BE2C (cell line): ENCODE results near the gene OR52H1.

ENCODE experiments used
- DNase-seq: peaks from one replicate; pipeline ENCODE4 v3.0.0-alpha.2; 2020
- H3K27me3 ChIP-seq: fragments of 250-450 bp; sonication (Bioruptor Pico); 2 replicates; pipeline ENCODE4 v1.5.1; 2020; ENCODE audit warnings: mild to moderate bottlenecking
- H3K36me3 ChIP-seq: fragments of 250-450 bp; sonication (Bioruptor Pico); 2 replicates; pipeline ENCODE4 v1.5.1; 2020; ENCODE audit warnings: mild to moderate bottlenecking
- H3K4me1 ChIP-seq: fragments of 250-450 bp; sonication (Bioruptor Pico); 2 replicates; pipeline ENCODE4 v1.5.1; 2020
- H3K4me3 ChIP-seq: 2 replicates; pipeline ENCODE4 v1.5.1; 2011; ENCODE audit warnings: low read depth, low read length
- H3K9me3 ChIP-seq: fragments of 250-450 bp; sonication (Bioruptor Pico); 2 replicates; pipeline ENCODE4 v1.5.1; 2020
- CTCF ChIP-seq: IDR thresholded peaks from 2 replicates; pipeline ENCODE4 v1.5.1; 2012; ENCODE audit warnings: mild to moderate bottlenecking, low read depth, low read length

OR52H1 gene

GRCh38 chr11:5557751-5558150 lies 9.4 kb upstream of the OR52H1 start:
- no peak overlapping the region for H3K4me3 ChIP-seq
- no peaks in the 10 kb centered on the region for H3K9me3 ChIP-seq
- no peaks in the 10 kb centered on the region for H3K27me3 ChIP-seq
- no peaks in the 10 kb centered on the region for H3K4me1 ChIP-seq
- DNase-seq, result no peak
- no peak for TF ChIP-seq CTCF
- no peaks in the 10 kb centered on the region for H3K36me3 ChIP-seq

- no peak for DNase-seq
- Histone ChIP-seq H3K9me3 (no peaks in the 10 kb centered on the region), H3K4me3 (no peak overlapping the region), H3K36me3 (no peaks in the 10 kb centered on the region), H3K27me3 (no peaks in the 10 kb centered on the region), H3K4me1 (no peaks in the 10 kb centered on the region)
- no peak for TF ChIP-seq CTCF
These were observed 8.4 kb upstream of the OR52H1 start for GRCh38 chr11:5556596-5557188.

- DNase-seq, result no peak
- no peaks in the 10 kb centered on the region for H3K36me3 ChIP-seq
- no peak for TF ChIP-seq CTCF
- no peak overlapping the region for H3K4me3 ChIP-seq
- no peaks in the 10 kb centered on the region for H3K4me1 ChIP-seq
- H3K27me3 ChIP-seq, result no peaks in the 10 kb centered on the region
- no peaks in the 10 kb centered on the region for H3K9me3 ChIP-seq
These were observed 5.0 kb upstream of the OR52H1 start for GRCh38 chr11:5553343-5553742.

- TF ChIP-seq CTCF, result no peak
- H3K27me3 ChIP-seq, result no peaks in the 10 kb centered on the region
- no peak overlapping the region for H3K4me3 ChIP-seq
- no peaks in the 10 kb centered on the region for H3K4me1 ChIP-seq
- no peaks in the 10 kb centered on the region for H3K9me3 ChIP-seq
- no peaks in the 10 kb centered on the region for H3K36me3 ChIP-seq
- DNase-seq, result no peak
These were observed 2.2 kb upstream of the OR52H1 start for GRCh38 chr11:5550440-5551095.

- TF ChIP-seq CTCF, result no peak
- no peaks in the 10 kb centered on the region for H3K4me1 ChIP-seq
- no peaks in the 10 kb centered on the region for H3K36me3 ChIP-seq
- H3K4me3 ChIP-seq, result no peak overlapping the region
- no peaks in the 10 kb centered on the region for H3K9me3 ChIP-seq
- no peak for DNase-seq
- no peaks in the 10 kb centered on the region for H3K27me3 ChIP-seq
These were observed 358 bp downstream of the OR52H1 start for GRCh38 chr11:5547982-5548381.

- TF ChIP-seq CTCF, result no peak
- H3K9me3 ChIP-seq, result no peaks in the 10 kb centered on the region
- no peaks in the 10 kb centered on the region for H3K4me1 ChIP-seq
- no peaks in the 10 kb centered on the region for H3K27me3 ChIP-seq
- no peak overlapping the region for H3K4me3 ChIP-seq
- no peaks in the 10 kb centered on the region for H3K36me3 ChIP-seq
- DNase-seq, result no peak
These were observed 1.9 kb downstream of the OR52H1 start for GRCh38 chr11:5546457-5546856.
